HepG2 (cell line): ENCODE measurements around the gene ELL. TPM values are rescaled to one million over a fixed set of nuclear protein-coding genes. Genes with fewer than 3 reads are reported as not detected.

Source experiments
- ATAD3A ChIP-seq: sonication (generic); formaldehyde crosslinking; IDR thresholded peaks from 2 replicates; pipeline ENCODE4 v1.4.0; 2020; ENCODE audit warnings: missing genetic modification reagents
- BCL6 ChIP-seq: IDR thresholded peaks from 2 replicates; pipeline ENCODE4 v1.6.1; 2016; ENCODE audit warnings: missing genetic modification reagents, missing compliant biosample characterization
- CEBPZ ChIP-seq: IDR thresholded peaks from 2 replicates; pipeline ENCODE4 v1.6.1; 2012; ENCODE audit warnings: low read length, improper control_type of control experiment
- CENPBD1 ChIP-seq: sonication (generic); formaldehyde crosslinking; IDR thresholded peaks from 2 replicates; pipeline ENCODE4 v1.8.0; 2022; ENCODE audit warnings: missing genetic modification reagents, low read depth, mild to moderate bottlenecking, borderline replicate concordance
- EP300 ChIP-seq, 3 experiments: sonication (generic) in 1 of 3; formaldehyde crosslinking in 1 of 3; IDR thresholded peaks; 2 replicates each; pipeline versions ENCODE4 v1.5.1 to v1.6.1; 2011 to 2020; ENCODE audit warnings: low read depth in 2 of 3, low read length in 2 of 3, borderline replicate concordance in 1 of 3, improper control_type of control experiment in 1 of 3, mild to moderate bottlenecking in 1 of 3, missing genetic modification reagents in 1 of 3, moderate library complexity in 1 of 3
- KDM4B ChIP-seq: sonication (generic); formaldehyde crosslinking; IDR thresholded peaks from 2 replicates; pipeline ENCODE4 v1.4.0; 2020; ENCODE audit warnings: missing genetic modification reagents
- MAFF ChIP-seq: IDR thresholded peaks from 2 replicates; pipeline ENCODE4 v1.6.1; 2011; ENCODE audit warnings: low read depth, low read length, improper control_type of control experiment
- MXD4 ChIP-seq: IDR thresholded peaks from 2 replicates; pipeline ENCODE4 v1.6.1; 2016; ENCODE audit warnings: mild to moderate bottlenecking, missing biosample characterization, missing genetic modification reagents
- MYPOP ChIP-seq: sonication (generic); formaldehyde crosslinking; IDR thresholded peaks from 2 replicates; pipeline ENCODE4 v1.8.1; 2023; ENCODE audit warnings: mild to moderate bottlenecking, moderate library complexity, missing genetic modification reagents
- NFE2L1 ChIP-seq: sonication (generic); formaldehyde crosslinking; IDR thresholded peaks from 2 replicates; pipeline ENCODE4 v1.4.0; 2020; ENCODE audit warnings: missing genetic modification reagents, mild to moderate bottlenecking, borderline replicate concordance
- PBX2 ChIP-seq: IDR thresholded peaks from 2 replicates; pipeline ENCODE4 v1.6.1; 2016; ENCODE audit warnings: control low read depth
- PREB ChIP-seq: sonication (generic); formaldehyde crosslinking; IDR thresholded peaks from 2 replicates; pipeline ENCODE4 v1.4.0; 2020; ENCODE audit warnings: missing genetic modification reagents
- RCOR2 ChIP-seq: IDR thresholded peaks from 2 replicates; pipeline ENCODE4 v1.6.1; 2016; ENCODE audit warnings: missing biosample characterization, missing genetic modification reagents
- SNRNP70 ChIP-seq: fragments of 200-400 bp; formaldehyde crosslinking; IDR thresholded peaks from 2 replicates; pipeline ENCODE4 v1.6.1; 2017; ENCODE audit warnings: mild to moderate bottlenecking, low read depth, low read length, moderate library complexity
- ZBTB33 ChIP-seq: sonication (generic); formaldehyde crosslinking; IDR thresholded peaks from 2 replicates; pipeline ENCODE4 v1.4.0; 2020; ENCODE audit warnings: missing genetic modification reagents
- ZNF746 ChIP-seq: sonication (generic); formaldehyde crosslinking; IDR thresholded peaks from 2 replicates; pipeline ENCODE4 v1.8.0; 2022; ENCODE audit warnings: mild to moderate bottlenecking, missing genetic modification reagents
- polyA plus RNA-seq, 8 experiments: library from polyadenylated mRNA; depleted of rRNA in 3 of 8; stranded (reverse) in 7 of 8; unstranded in 1 of 8; fragments of >200 nt; fragmentation: Illumina TruSeq in 4 of 8; extraction: Trizol in 4 of 8; gene quantifications; 2 replicates each; pipeline versions ENCODE4 v1.2.1 to v1.2.3, GENCODE V29; 2011 to 2016; ENCODE audit warnings: low read depth in 4 of 8, missing spikeins in 1 of 8, mixed read lengths in 1 of 8; ENCODE audit not compliant: insufficient read depth in 1 of 8
- total RNA-seq, 5 experiments: library from RNA; depleted of rRNA; stranded (reverse); fragments of >200 nt; fragmentation: Illumina TruSeq; extraction: Trizol; gene quantifications; 2 replicates each; pipeline ENCODE4 v1.2.3, GENCODE V29; 2016; ENCODE audit warnings: low read depth in 1 of 5

The ELL gene
- total and polyA plus RNA-seq, 2 of the 13 experiments (the other 11 are each of a cell fraction or from before 2014, with no cell fraction given): 3.7 to 5.4 TPM

- TF ChIP-seq CEBPZ: no peak
- TF ChIP-seq KDM4B (CRISPR knock-in tag): no peak
- no peak for TF ChIP-seq CENPBD1
- no peak for TF ChIP-seq ATAD3A (CRISPR knock-in tag)
- no peak for TF ChIP-seq PREB (CRISPR knock-in tag)
- 0 out of 2 replicates have a peak, but pooled peaks have one; percentile 48 for TF ChIP-seq BCL6 (CRISPR knock-in tag)
- TF ChIP-seq MYPOP (CRISPR knock-in tag): no peak
- TF ChIP-seq EP300 (IDR thresholded peaks at IDR 0.05; ENCODE audit: low read depth in 2 of 2, low read length in 2 of 2): no peak
- TF ChIP-seq EP300 (CRISPR knock-in tag; IDR thresholded peaks at IDR 0.05; ENCODE audit: borderline replicate concordance): no peak
- no peak for TF ChIP-seq PBX2
- TF ChIP-seq ZBTB33 (CRISPR knock-in tag): no peak
- TF ChIP-seq RCOR2 (CRISPR knock-in tag): no peak
- TF ChIP-seq NFE2L1 (CRISPR knock-in tag): no peak
- TF ChIP-seq ZNF746 (CRISPR knock-in tag): no peak
- no peak for TF ChIP-seq MAFF
- no peak for TF ChIP-seq SNRNP70
- no peak for TF ChIP-seq MXD4 (CRISPR knock-in tag)
Observed at GRCh38 chr19:18414504-18415177, 107.2 kb downstream of the ELL start (continued).
